H1 (cell line): ENCODE data around the gene LY6G6D. TPM values are rescaled to one million over a fixed set of nuclear protein-coding genes. Genes with fewer than 3 reads are reported as not detected.
A peak's percentile ranks its signal among the peaks of the same experiment; 100 is the strongest.

Experiments
- BACH1 ChIP-seq: IDR thresholded peaks from 2 replicates; pipeline ENCODE4 v1.6.1; 2012; ENCODE audit warnings: low read length, improper control_type of control experiment
- CBX8 ChIP-seq: fragments of 300-800, 300-1000 bp; sonication (generic); IDR thresholded peaks from 2 replicates; pipeline ENCODE4 v1.7.1; 2016; ENCODE audit warnings: low read depth, low read length, borderline replicate concordance
- CEBPB ChIP-seq: IDR thresholded peaks from 2 replicates; pipeline ENCODE4 v1.6.1; 2012; ENCODE audit warnings: low read depth, low read length
- CTCF ChIP-seq, 3 experiments: IDR thresholded peaks; 1 replicate in 2 of 3; 2 replicates in 1 of 3; pipeline versions ENCODE4 v1.5.1 to v1.6.1; 2011; ENCODE audit warnings: low read length in 3 of 3, mild to moderate bottlenecking in 3 of 3, inconsistent platforms in 2 of 3, low read depth in 1 of 3, moderate library complexity in 1 of 3; ENCODE audit not compliant: insufficient read depth in 1 of 3; ENCODE audit errors: control extremely low read depth in 1 of 3
- E2F6 ChIP-seq: IDR thresholded peaks from 2 replicates; pipeline ENCODE4 v1.6.1; 2012; ENCODE audit warnings: inconsistent platforms
- EP300 ChIP-seq, 2 experiments: IDR thresholded peaks; 1 replicate in 1 of 2; 2 replicates in 1 of 2; pipeline ENCODE4 v1.6.1; 2011 to 2012; ENCODE audit warnings: low read depth in 2 of 2, low read length in 2 of 2, mild to moderate bottlenecking in 2 of 2, borderline replicate concordance in 1 of 2, inconsistent platforms in 1 of 2, moderate library complexity in 1 of 2
- EZH2 ChIP-seq: fragments of 200-600 bp; sonication (generic); IDR thresholded peaks from 2 replicates; pipeline ENCODE4 v1.7.1; 2012; ENCODE audit warnings: low read depth, mild to moderate bottlenecking, moderate library complexity, low read length, inconsistent platforms; ENCODE audit not compliant: severe bottlenecking
- FOSL1 ChIP-seq: IDR thresholded peaks from 2 replicates; pipeline ENCODE4 v1.6.1; 2011; ENCODE audit warnings: mild to moderate bottlenecking, low read depth, low read length, moderate library complexity; ENCODE audit not compliant: insufficient read depth
- GABPA ChIP-seq: IDR thresholded peaks from 2 replicates; pipeline ENCODE4 v1.6.1; 2011; ENCODE audit warnings: mild to moderate bottlenecking, low read length, moderate library complexity, borderline replicate concordance; ENCODE audit not compliant: insufficient read depth
- KDM4A ChIP-seq: IDR thresholded peaks from one replicate; pipeline ENCODE4 v1.7.1; 2012; ENCODE audit warnings: low read depth, mild to moderate bottlenecking, moderate library complexity, low read length, inconsistent platforms; ENCODE audit not compliant: severe bottlenecking
- PHF8 ChIP-seq: fragments of 200-600 bp; sonication (generic); conservative IDR thresholded peaks from 2 replicates; pipeline ENCODE4 v1.7.1; 2012; ENCODE audit warnings: low read depth, mild to moderate bottlenecking, inconsistent platforms, low read length, moderate library complexity
- POLR2A ChIP-seq, 2 experiments: IDR thresholded peaks; 1 replicate in 1 of 2; 2 replicates in 1 of 2; pipeline ENCODE4 v1.6.1; 2011; ENCODE audit warnings: low read depth in 2 of 2, low read length in 2 of 2, mild to moderate bottlenecking in 2 of 2; ENCODE audit errors: control extremely low read depth in 1 of 2
- RNF2 ChIP-seq: fragments of 200-900, 300-1000 bp; sonication (generic); IDR thresholded peaks from 2 replicates; pipeline ENCODE4 v1.7.1; 2016; ENCODE audit warnings: borderline replicate concordance, low read depth, mild to moderate bottlenecking, antibody characterized with exemption, low read length; ENCODE audit not compliant: poor library complexity, severe bottlenecking; ENCODE audit errors: missing control alignments
- RXRA ChIP-seq: IDR thresholded peaks from 2 replicates; pipeline ENCODE4 v1.6.1; 2011; ENCODE audit warnings: low read depth, mild to moderate bottlenecking, low read length, moderate library complexity; ENCODE audit not compliant: insufficient read depth
- SP2 ChIP-seq: IDR thresholded peaks from 2 replicates; pipeline ENCODE4 v1.6.1; 2012; ENCODE audit warnings: mild to moderate bottlenecking, low read length, inconsistent platforms
- SUZ12 ChIP-seq: fragments of 200-600 bp; sonication (generic); IDR thresholded peaks from 2 replicates; pipeline ENCODE4 v1.6.1; 2012; ENCODE audit warnings: mild to moderate bottlenecking, inconsistent platforms, low read length, moderate library complexity, mixed read lengths
- TAF7 ChIP-seq: optimal IDR thresholded peaks from 2 replicates; pipeline ENCODE3; 2011; ENCODE audit warnings: low read depth, mild to moderate bottlenecking, inconsistent platforms, low read length, moderate library complexity, borderline replicate concordance
- TEAD4 ChIP-seq: IDR thresholded peaks from 2 replicates; pipeline ENCODE4 v1.6.1; 2012; ENCODE audit warnings: low read depth, low read length, inconsistent platforms, mixed read lengths
- polyA plus RNA-seq, 7 experiments: library from polyadenylated mRNA; depleted of rRNA in 3 of 7; stranded (reverse) in 5 of 7; unstranded in 2 of 7; fragments of >200 nt in 5 of 7; fragments of 200-250 nt in 2 of 7; gene quantifications; 1 replicate in 5 of 7; 2 replicates in 1 of 7; 4 replicates in 1 of 7; pipeline versions ENCODE4 v1.2.1 to v1.2.3, GENCODE V29; 2011 to 2013; ENCODE audit warnings: missing spikeins in 2 of 7, mixed read lengths in 2 of 7
- total RNA-seq: library from RNA; stranded (reverse); fragmentation: NEBNext Ultra II Directional; extraction: Animal tissue kit (Norgen Biotek cat#: 25700); gene quantifications from 2 replicates; pipeline ENCODE4 v1.2.1, GENCODE V29; 2021
- TF ChIP-seq, protein P1 (sequence below): IDR thresholded peaks from 2 replicates; pipeline ENCODE4 v1.6.1; 2011; ENCODE audit warnings: low read depth, mild to moderate bottlenecking, low read length; ENCODE audit not compliant: insufficient read depth

Gene LY6G6D
- total and polyA plus RNA-seq, 2 of the 8 experiments (the other 6 are each of a cell fraction or from before 2014, with no cell fraction given): 1.8 TPM; not detected in 1

- TF ChIP-seq, protein P1, sequence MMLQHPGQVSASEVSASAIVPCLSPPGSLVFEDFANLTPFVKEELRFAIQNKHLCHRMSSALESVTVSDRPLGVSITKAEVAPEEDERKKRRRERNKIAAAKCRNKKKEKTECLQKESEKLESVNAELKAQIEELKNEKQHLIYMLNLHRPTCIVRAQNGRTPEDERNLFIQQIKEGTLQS: peak; percentile 63; the same call in 1 of the 2 replicates
- no peak for TF ChIP-seq CBX8
- no peak for TF ChIP-seq CEBPB
- TF ChIP-seq CTCF (IDR thresholded peaks at IDR 0.05; ENCODE audit: control extremely low read depth in 1 of 3, insufficient read depth in 1 of 3, low read depth in 1 of 3, low read length in 3 of 3): no peak
- TF ChIP-seq GABPA: peak; percentile 89
- TF ChIP-seq TEAD4: no peak
- no peak for TF ChIP-seq E2F6
- no peak for TF ChIP-seq FOSL1
- TF ChIP-seq BACH1: no peak
- TF ChIP-seq EP300 (IDR thresholded peaks at IDR 0.05; ENCODE audit: borderline replicate concordance in 1 of 2, low read depth in 2 of 2, low read length in 2 of 2): no peak
- no peak for TF ChIP-seq RXRA
- no peak for TF ChIP-seq SUZ12
- TF ChIP-seq POLR2A (IDR thresholded peaks at IDR 0.05; ENCODE audit: control extremely low read depth in 1 of 2, low read depth in 2 of 2, low read length in 2 of 2): peak in 1 of 2 experiments; percentile 95; a peak in 2 of 3 replicates
- TF ChIP-seq SP2: no peak
- peak; percentile 70 for TF ChIP-seq PHF8
- peak; percentile 80 for TF ChIP-seq KDM4A
- peak; percentile 94 for TF ChIP-seq TAF7
- no peak for TF ChIP-seq RNF2
- TF ChIP-seq EZH2: no peak
Observed at GRCh38 chr6:31665501-31666336, 49.4 kb upstream of the LY6G6D start, which contains the start of gene CSNK2B (continued).
